Measurements from ENCODE around the gene PRKCH. TPM values are rescaled to one million over a fixed set of nuclear protein-coding genes. Genes with fewer than 3 reads are reported as not detected.

PRKCH gene
- total and polyA plus RNA-seq, 2 donors from 2014 or later: 8.3 to 47.0 TPM

- Histone ChIP-seq H3K4me3 (ENCODE audit: low read length in 3 of 3) (no peak overlapping the region), H3K36me3 (ENCODE audit: control insufficient read depth in 2 of 3, insufficient read depth in 3 of 3, low read length in 3 of 3) (no peaks in the 10 kb centered on the region), H3K9ac (ENCODE audit: low read length in 3 of 3) (no peak overlapping the region), H3K27ac (ENCODE audit: low read depth in 2 of 2, low read length in 2 of 2) (no peak overlapping the region), H3K27me3 (ENCODE audit: control insufficient read depth, insufficient read depth, low read length) (no peaks in the 10 kb centered on the region), H3K4me1 (ENCODE audit: control insufficient read depth in 2 of 3, insufficient read depth in 2 of 3, low read depth in 1 of 3, low read length in 3 of 3) (no peaks in the 10 kb centered on the region), H3K9me3 (ENCODE audit: control insufficient read depth in 2 of 3, insufficient read depth in 1 of 3, low read length in 3 of 3) (peaks cover 0 to 14% (median 0%) of the 10 kb centered on the region in 3 donors)
- intact Hi-C loops (cut with DNase I): no loop called here
- DNase-seq (no peak), FAIRE-seq (no peak)
- no peak for TF ChIP-seq CTCF (IDR thresholded peaks at IDR 0.05; ENCODE audit: borderline replicate concordance, extremely low read depth, insufficient read depth)
These were observed 52.9 kb downstream of the PRKCH start for GRCh38 chr14:61374284-61374683.

- Histone ChIP-seq H3K27me3 (ENCODE audit: control insufficient read depth, insufficient read depth, low read length) (no peaks in the 10 kb centered on the region), H3K4me3 (ENCODE audit: low read length in 3 of 3) (no peak overlapping the region), H3K9me3 (ENCODE audit: control insufficient read depth in 2 of 3, insufficient read depth in 1 of 3, low read length in 3 of 3) (peaks cover 0 to 14% (median 0%) of the 10 kb centered on the region in 3 donors), H3K9ac (ENCODE audit: low read length in 3 of 3) (no peak overlapping the region), H3K27ac (ENCODE audit: low read depth in 2 of 2, low read length in 2 of 2) (no peak overlapping the region), H3K4me1 (ENCODE audit: control insufficient read depth in 2 of 3, insufficient read depth in 2 of 3, low read depth in 1 of 3, low read length in 3 of 3) (no peaks in the 10 kb centered on the region), H3K36me3 (ENCODE audit: control insufficient read depth in 2 of 3, insufficient read depth in 3 of 3, low read length in 3 of 3) (no peaks in the 10 kb centered on the region)
- FAIRE-seq (no peak), DNase-seq (no peak)
- no peak for TF ChIP-seq CTCF (IDR thresholded peaks at IDR 0.05; ENCODE audit: borderline replicate concordance, extremely low read depth, insufficient read depth)
- intact Hi-C loops (cut with DNase I): no loop called here
These were observed 53.8 kb downstream of the PRKCH start for GRCh38 chr14:61375218-61375617.

- Histone ChIP-seq H3K4me3 (ENCODE audit: low read length in 3 of 3) (no peak overlapping the region), H3K9ac (ENCODE audit: low read length in 3 of 3) (no peak overlapping the region), H3K36me3 (ENCODE audit: control insufficient read depth in 2 of 3, insufficient read depth in 3 of 3, low read length in 3 of 3) (no peaks in the 10 kb centered on the region), H3K27ac (ENCODE audit: low read depth in 2 of 2, low read length in 2 of 2) (no peak overlapping the region), H3K27me3 (ENCODE audit: control insufficient read depth, insufficient read depth, low read length) (no peaks in the 10 kb centered on the region), H3K9me3 (ENCODE audit: control insufficient read depth in 2 of 3, insufficient read depth in 1 of 3, low read length in 3 of 3) (peaks cover 0 to 14% (median 0%) of the 10 kb centered on the region in 3 donors), H3K4me1 (ENCODE audit: control insufficient read depth in 2 of 3, insufficient read depth in 2 of 3, low read depth in 1 of 3, low read length in 3 of 3) (peaks cover 0 to under 1% (median 0%) of the 10 kb centered on the region in 3 donors)
- intact Hi-C loops (cut with DNase I): no loop called here
- no peak for TF ChIP-seq CTCF (IDR thresholded peaks at IDR 0.05; ENCODE audit: borderline replicate concordance, extremely low read depth, insufficient read depth)
- FAIRE-seq: no peak
- no peak for DNase-seq
These were observed 54.9 kb downstream of the PRKCH start for GRCh38 chr14:61376314-61376713.

GRCh38 chr14:61377749-61378148 is 56.4 kb downstream of the PRKCH start:
- no peaks in the 10 kb centered on the region for H3K36me3 ChIP-seq (ENCODE audit: control insufficient read depth in 2 of 3, insufficient read depth in 3 of 3, low read length in 3 of 3)
- no peak overlapping the region for H3K4me3 ChIP-seq (ENCODE audit: low read length in 3 of 3)
- H3K27ac ChIP-seq (ENCODE audit: low read depth in 2 of 2, low read length in 2 of 2): no peak overlapping the region
- DNase-seq: no peak
- no peak overlapping the region for H3K9ac ChIP-seq (ENCODE audit: low read length in 3 of 3)
- intact Hi-C loops (cut with DNase I): no loop called here
- FAIRE-seq: no peak
- H3K4me1 ChIP-seq (ENCODE audit: control insufficient read depth in 2 of 3, insufficient read depth in 2 of 3, low read depth in 1 of 3, low read length in 3 of 3): peaks cover 0 to 5% (median 0%) of the 10 kb centered on the region in 3 donors
- H3K9me3 ChIP-seq (ENCODE audit: control insufficient read depth in 2 of 3, insufficient read depth in 1 of 3, low read length in 3 of 3): peaks cover 0 to 14% (median 0%) of the 10 kb centered on the region in 3 donors
- no peaks in the 10 kb centered on the region for H3K27me3 ChIP-seq (ENCODE audit: control insufficient read depth, insufficient read depth, low read length)
- no peak for TF ChIP-seq CTCF (IDR thresholded peaks at IDR 0.05; ENCODE audit: borderline replicate concordance, extremely low read depth, insufficient read depth)

Measured in kidney (tissue), 14 donors.